Measurements from ENCODE around the gene YEATS2.

DNA sequence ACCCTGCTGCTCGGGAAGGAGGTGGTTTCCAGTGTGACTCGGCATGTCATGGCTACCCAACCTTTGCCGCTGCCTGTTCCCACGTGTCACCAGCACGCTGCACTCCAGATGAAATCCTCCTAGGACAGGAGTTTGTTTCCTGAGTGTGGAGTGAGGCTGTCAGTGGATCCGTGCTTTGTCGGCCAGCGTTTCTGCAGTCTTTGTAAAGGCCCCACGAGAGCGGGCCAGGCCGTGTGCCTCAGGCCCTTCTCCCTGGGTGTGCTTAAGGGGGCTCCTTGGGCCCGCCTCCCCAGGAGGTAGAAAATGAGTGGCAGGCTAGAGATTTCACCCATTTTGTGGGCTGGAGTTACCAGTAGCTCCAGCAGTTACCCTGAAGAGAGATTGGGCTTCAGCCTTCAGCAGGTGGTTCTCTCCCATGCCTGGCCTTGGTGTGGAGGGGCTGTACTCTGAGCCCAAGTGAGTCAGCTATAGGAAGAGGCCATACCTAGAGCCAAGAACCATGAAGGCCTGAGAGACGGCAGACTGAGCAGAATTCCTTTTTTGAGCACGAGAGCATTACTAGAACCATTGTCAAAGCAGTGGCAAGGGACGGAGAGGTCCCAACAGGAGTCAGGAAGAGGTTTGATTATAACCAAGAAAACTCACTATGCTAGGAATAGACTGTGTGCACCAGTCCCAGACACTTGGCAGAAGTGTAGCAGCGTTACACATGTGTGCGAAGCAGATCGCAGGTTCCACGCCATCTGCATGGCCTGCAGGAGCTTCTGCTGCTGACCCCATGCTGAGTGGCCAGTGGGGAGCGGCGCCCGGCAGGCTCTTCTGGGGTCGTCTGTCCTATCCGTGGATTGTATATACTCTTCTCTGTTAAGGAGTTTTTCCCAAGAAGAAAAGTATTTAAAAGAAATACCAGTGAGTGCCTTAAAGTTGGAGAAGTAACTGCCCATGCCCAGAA, 113.3 kb downstream of the YEATS2 start:
- TF ChIP-seq, protein P1, sequence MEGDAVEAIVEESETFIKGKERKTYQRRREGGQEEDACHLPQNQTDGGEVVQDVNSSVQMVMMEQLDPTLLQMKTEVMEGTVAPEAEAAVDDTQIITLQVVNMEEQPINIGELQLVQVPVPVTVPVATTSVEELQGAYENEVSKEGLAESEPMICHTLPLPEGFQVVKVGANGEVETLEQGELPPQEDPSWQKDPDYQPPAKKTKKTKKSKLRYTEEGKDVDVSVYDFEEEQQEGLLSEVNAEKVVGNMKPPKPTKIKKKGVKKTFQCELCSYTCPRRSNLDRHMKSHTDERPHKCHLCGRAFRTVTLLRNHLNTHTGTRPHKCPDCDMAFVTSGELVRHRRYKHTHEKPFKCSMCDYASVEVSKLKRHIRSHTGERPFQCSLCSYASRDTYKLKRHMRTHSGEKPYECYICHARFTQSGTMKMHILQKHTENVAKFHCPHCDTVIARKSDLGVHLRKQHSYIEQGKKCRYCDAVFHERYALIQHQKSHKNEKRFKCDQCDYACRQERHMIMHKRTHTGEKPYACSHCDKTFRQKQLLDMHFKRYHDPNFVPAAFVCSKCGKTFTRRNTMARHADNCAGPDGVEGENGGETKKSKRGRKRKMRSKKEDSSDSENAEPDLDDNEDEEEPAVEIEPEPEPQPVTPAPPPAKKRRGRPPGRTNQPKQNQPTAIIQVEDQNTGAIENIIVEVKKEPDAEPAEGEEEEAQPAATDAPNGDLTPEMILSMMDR (IDR thresholded peaks at IDR 0.05; ENCODE audit: low read depth, low read length) = no peak
- TF ChIP-seq EZH2phosphoT487 (IDR thresholded peaks at IDR 0.05; ENCODE audit: low read depth) = no peak

Measured in OCI-LY3 (cell line).